ENCODE results near the gene AOPEP. TPM values are rescaled to one million over a fixed set of nuclear protein-coding genes. Genes with fewer than 3 reads are reported as not detected.
A peak's percentile ranks its signal among the peaks of the same experiment; 100 is the strongest.

Gene AOPEP
- total and polyA plus RNA-seq, 9 of the 15 experiments (the other 6 are each of a cell fraction or from before 2014, with no cell fraction given): 4.5 to 19.3 (median 13.5) TPM

GRCh38 chr9:95025213-95026147 lies 299.0 kb downstream of the AOPEP start:
- Histone ChIP-seq H3K4me3 (no peak overlapping the region), H3K27ac (ENCODE audit: extremely low read depth, low read depth, low read length) (no peak overlapping the region), H3K27me3 (ENCODE audit: control insufficient read depth in 2 of 2, insufficient read depth in 2 of 2, low read length in 2 of 2) (no peaks in the 10 kb centered on the region), H3K79me2 (ENCODE audit: control insufficient read depth, insufficient read depth, low read length) (no peaks in the 10 kb centered on the region), H4K20me1 (replicated peaks; ENCODE audit: control insufficient read depth, insufficient read depth, low read length) (no peaks in the 10 kb centered on the region), H2AFZ (ENCODE audit: low read depth, low read length) (no peak overlapping the region), H3K9me1 (ENCODE audit: control insufficient read depth, insufficient read depth, low read length) (no peaks in the 10 kb centered on the region), H3K4me2 (ENCODE audit: insufficient read depth, low read length) (no peak overlapping the region), H3K36me3 (ENCODE audit: control insufficient read depth, insufficient read depth, low read length) (no peaks in the 10 kb centered on the region), H3K9ac (ENCODE audit: insufficient read depth in 1 of 2, low read depth in 2 of 2, low read length in 2 of 2) (peak overlapping the region in 1 of 2 experiments; percentile 45; a peak in 1 of 4 replicates), H3K4me1 (replicated peaks in 1 of 2; ENCODE audit: control insufficient read depth in 2 of 2, insufficient read depth in 2 of 2, low read length in 2 of 2) (peaks cover 4 to 7% of the 10 kb centered on the region in 2 experiments; a peak in 2 of 5 replicates), H3K9me3 (replicated peaks; ENCODE audit: control insufficient read depth, insufficient read depth, low read depth, low read length) (no peaks in the 10 kb centered on the region)
- ChIA-PET POLR2A (interaction anchor here (0.6 to 2.5 kb wide), 7 partner anchors 9 to 213 kb away, joined by 3 to 7 read pairs (median 3); no protein-coding TSS in a partner anchor), CTCF (ENCODE audit: low intra/inter-chr PET ratio) (no interaction called here)
- peak; percentile 70 for FAIRE-seq
- no TSS peak for BruUV-seq (replicated peaks)
- in situ Hi-C loops (cut with MboI) (no loop called here), intact Hi-C loops (cut with micrococcal nuclease) (no loop called here)
- WGBS (ENCODE audit: insufficient coverage, low coverage, missing lambda C conversion rate): 36% methylated on average over 13 of the region's 13 CpGs
- peak; percentile 91 for ATAC-seq
- DNase-seq (ENCODE audit: extremely low read depth in 1 of 4, low spot score in 3 of 4): peak; percentile 21 to 40 (median 28)
- TF ChIP-seq ZNF408 (CRISPR knock-in tag; IDR thresholded peaks at IDR 0.05; ENCODE audit: low read depth) (no peak), ELF1 (tag; IDR thresholded peaks at IDR 0.05) (peak; percentile 35; the same call in 1 of the 2 replicates), MYNN (IDR thresholded peaks at IDR 0.05) (no peak), MYNN (CRISPR knock-in tag; IDR thresholded peaks at IDR 0.05) (no peak), ZNF449 (CRISPR knock-in tag; IDR thresholded peaks at IDR 0.05) (no peak), YBX1 (IDR thresholded peaks at IDR 0.05) (no peak), RBFOX2 (IDR thresholded peaks at IDR 0.05; ENCODE audit: low read depth, low read length) (no peak), ZNF263 (CRISPR knock-in tag; IDR thresholded peaks at IDR 0.05; ENCODE audit: borderline replicate concordance) (no peak), PKNOX1 (IDR thresholded peaks at IDR 0.05) (peak; percentile 56), ZNF311 (CRISPR knock-in tag; IDR thresholded peaks at IDR 0.05) (no peak), SRF (CRISPR knock-in tag; IDR thresholded peaks at IDR 0.05) (no peak), ARID1B (IDR thresholded peaks at IDR 0.05) (0 out of 2 replicates have a peak, but pooled peaks have one; percentile 7)
- TF ChIP-seq, protein P1, sequence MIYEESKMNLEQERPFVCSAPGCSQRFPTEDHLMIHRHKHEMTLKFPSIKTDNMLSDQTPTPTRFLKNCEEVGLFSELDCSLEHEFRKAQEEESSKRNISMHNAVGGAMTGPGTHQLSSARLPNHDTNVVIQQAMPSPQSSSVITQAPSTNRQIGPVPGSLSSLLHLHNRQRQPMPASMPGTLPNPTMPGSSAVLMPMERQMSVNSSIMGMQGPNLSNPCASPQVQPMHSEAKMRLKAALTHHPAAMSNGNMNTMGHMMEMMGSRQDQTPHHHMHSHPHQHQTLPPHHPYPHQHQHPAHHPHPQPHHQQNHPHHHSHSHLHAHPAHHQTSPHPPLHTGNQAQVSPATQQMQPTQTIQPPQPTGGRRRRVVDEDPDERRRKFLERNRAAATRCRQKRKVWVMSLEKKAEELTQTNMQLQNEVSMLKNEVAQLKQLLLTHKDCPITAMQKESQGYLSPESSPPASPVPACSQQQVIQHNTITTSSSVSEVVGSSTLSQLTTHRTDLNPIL (CRISPR knock-in tag; IDR thresholded peaks at IDR 0.05): no peak
- TF ChIP-seq, protein P2, sequence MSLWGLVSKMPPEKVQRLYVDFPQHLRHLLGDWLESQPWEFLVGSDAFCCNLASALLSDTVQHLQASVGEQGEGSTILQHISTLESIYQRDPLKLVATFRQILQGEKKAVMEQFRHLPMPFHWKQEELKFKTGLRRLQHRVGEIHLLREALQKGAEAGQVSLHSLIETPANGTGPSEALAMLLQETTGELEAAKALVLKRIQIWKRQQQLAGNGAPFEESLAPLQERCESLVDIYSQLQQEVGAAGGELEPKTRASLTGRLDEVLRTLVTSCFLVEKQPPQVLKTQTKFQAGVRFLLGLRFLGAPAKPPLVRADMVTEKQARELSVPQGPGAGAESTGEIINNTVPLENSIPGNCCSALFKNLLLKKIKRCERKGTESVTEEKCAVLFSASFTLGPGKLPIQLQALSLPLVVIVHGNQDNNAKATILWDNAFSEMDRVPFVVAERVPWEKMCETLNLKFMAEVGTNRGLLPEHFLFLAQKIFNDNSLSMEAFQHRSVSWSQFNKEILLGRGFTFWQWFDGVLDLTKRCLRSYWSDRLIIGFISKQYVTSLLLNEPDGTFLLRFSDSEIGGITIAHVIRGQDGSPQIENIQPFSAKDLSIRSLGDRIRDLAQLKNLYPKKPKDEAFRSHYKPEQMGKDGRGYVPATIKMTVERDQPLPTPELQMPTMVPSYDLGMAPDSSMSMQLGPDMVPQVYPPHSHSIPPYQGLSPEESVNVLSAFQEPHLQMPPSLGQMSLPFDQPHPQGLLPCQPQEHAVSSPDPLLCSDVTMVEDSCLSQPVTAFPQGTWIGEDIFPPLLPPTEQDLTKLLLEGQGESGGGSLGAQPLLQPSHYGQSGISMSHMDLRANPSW (CRISPR knock-in tag; IDR thresholded peaks at IDR 0.05): no peak

All from K562 (cell line).